ENCODE data around the gene KIR2DL1. TPM values are rescaled to one million over a fixed set of nuclear protein-coding genes. Genes with fewer than 3 reads are reported as not detected.
"Not testable (repeated sequence)": the region's sequence is repeated elsewhere in the genome, so short reads cannot be mapped to it uniquely, and the experiment has no call there.

The KIR2DL1 gene
- total RNA-seq, 1 experiment from 2014 or later, result not detected

DNA sequence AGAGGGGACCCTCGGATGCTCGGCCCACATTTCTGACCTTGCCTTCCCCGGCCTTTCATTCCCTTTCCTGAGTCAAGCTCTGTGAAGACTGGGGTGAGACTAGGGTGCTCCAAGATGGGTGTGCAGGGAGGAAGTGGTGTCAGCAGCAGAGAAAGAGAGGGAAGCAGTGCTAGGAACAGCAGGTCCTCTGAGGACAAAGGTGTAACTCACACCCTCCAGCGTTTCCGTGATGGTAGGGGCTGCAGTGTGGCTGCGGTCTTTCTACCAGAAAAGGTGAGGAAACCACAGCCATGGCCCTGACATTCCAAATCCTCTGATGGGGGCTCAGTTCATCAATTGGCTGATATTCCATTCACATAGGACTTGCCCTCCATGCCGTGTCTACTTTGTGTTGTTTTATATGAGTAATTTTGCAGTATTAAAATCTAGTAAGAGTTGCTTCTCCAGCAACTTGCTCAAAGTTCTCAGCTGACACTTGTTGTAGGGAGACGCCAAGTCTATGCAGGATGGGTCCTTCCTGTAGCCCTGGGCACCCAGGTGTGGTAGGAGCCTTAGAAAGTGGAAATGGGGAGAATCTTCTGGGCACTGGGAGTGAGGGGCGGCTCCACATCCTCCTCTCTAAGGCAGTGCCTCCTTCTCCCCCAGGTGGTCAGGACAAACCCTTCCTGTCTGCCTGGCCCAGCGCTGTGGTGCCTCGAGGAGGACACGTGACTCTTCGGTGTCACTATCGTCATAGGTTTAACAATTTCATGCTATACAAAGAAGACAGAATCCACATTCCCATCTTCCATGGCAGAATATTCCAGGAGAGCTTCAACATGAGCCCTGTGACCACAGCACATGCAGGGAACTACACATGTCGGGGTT, 48.3 kb downstream of the KIR2DL1 start:
- no peak for DNase-seq (ENCODE audit: low spot score)

DNA sequence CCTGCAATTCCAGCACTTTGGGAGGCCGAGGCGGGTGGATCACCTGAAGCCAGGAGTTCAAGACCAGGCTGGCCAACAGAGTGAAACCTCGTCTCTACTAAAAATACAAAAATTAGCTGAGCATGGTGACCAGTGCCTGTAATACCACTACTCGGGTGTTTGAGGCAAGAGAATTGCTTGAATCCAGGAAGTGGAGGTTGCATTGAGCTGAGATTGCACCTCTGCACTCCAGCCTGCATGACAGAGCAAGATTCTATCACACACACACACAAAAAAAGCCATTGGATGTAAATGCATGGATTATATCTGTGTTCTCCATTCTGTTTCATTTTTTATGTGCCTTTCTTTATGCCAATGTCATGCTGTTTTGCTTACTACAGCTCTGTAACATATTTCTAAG, 54.8 kb downstream of the KIR2DL1 start:
- DNase-seq (ENCODE audit: low spot score), result not testable (repeated sequence)

DNA sequence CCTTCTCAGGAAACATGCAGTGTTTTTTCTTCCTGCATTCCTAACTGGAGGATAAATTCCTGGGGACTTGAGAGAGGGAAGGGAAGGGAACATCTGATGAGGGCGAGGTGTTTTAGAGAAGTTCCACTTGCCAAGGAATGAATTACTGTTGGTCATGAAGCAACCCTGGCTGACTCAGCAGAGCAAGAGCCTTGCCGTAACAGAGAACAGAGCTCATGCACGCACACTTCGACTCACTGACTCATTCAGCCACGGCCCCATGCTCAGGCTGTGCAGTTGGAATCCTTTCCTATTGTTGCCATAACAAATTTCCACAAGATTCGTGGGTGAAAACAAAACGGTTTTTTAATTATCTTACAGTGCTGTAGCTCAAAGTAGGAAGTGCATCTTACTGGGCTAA, 55.7 kb downstream of the KIR2DL1 start:
- not testable (repeated sequence) for DNase-seq (ENCODE audit: low spot score)

DNA sequence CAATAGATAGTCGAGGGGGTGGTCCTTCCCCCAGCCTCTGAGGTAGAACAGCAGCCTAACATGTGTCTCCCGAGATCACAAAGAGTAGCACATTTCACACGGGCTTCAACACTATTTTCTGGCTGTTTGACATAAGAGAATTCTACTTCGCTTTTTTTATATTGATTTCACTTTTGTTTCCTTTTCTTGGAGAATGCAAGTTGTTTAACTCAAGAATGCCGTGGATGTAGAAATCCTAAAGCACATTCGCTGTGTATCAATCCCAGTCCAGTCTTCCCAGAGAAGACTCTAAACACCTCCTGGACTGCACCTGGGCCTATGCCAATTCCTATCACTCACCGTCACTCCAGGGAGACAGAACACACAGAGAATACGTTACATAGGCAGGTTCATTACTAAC, 58.5 kb downstream of the KIR2DL1 start:
- not testable (repeated sequence) for DNase-seq (ENCODE audit: low spot score)

DNA sequence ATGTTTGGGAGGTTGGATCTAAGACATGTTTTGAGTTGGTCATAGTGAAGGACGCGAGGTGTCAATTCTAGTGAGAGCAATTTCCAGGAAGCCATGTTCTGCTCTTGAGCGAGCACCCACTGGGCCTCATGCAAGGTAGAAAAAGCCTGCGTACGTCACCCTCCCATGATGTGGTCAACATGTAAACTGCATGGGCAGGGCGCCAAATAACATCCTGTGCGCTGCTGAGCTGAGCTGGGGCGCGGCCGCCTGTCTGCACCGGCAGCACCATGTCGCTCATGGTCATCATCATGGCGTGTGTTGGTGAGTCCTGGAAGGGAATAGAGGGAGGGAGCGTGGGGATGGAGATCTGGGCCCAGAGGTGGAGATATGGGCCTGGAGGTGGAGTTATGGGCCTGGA, 62.9 kb downstream of the KIR2DL1 start, which contains the start of gene KIR2DS4:
TSS of gene KIR2DS4 (plus strand) at position 181 of the 400 bp plus-strand sequence.
- not testable (repeated sequence) for DNase-seq (ENCODE audit: low spot score)

Other genes starting within 250 kb of the KIR2DL1 start
- gene LILRA2, start 196.0 kb upstream of the KIR2DL1 start, total RNA-seq (2014; rRNA removed; shearing (Covaris generic)), result not detected in 2 replicates
- gene LILRA1, start 176.2 kb upstream of the KIR2DL1 start, total RNA-seq (2014; rRNA removed; shearing (Covaris generic)), result not detected in 2 replicates
- gene LILRB1, start 139.3 kb upstream of the KIR2DL1 start, total RNA-seq (2014; rRNA removed; shearing (Covaris generic)), result not detected in 2 replicates
- not detected in 2 replicates for gene LILRB4, start 106.8 kb upstream of the KIR2DL1 start, total RNA-seq (2014; rRNA removed; shearing (Covaris generic))
- not detected in 2 replicates for gene KIR3DL3, start 45.4 kb upstream of the KIR2DL1 start, total RNA-seq (2014; rRNA removed; shearing (Covaris generic))
- gene KIR2DL3, start 31.3 kb upstream of the KIR2DL1 start, total RNA-seq (2014; rRNA removed; shearing (Covaris generic)), result not detected in 2 replicates
- gene KIR2DL4, start 33.8 kb downstream of the KIR2DL1 start, total RNA-seq (2014; rRNA removed; shearing (Covaris generic)), result not detected in 2 replicates
- not detected in 2 replicates for gene KIR3DL1, start 46.7 kb downstream of the KIR2DL1 start, total RNA-seq (2014; rRNA removed; shearing (Covaris generic))
- not detected in 2 replicates for gene KIR2DS4, start 62.9 kb downstream of the KIR2DL1 start, total RNA-seq (2014; rRNA removed; shearing (Covaris generic))
- gene KIR3DL2, start 80.7 kb downstream of the KIR2DL1 start, total RNA-seq (2014; rRNA removed; shearing (Covaris generic)), result not detected in 2 replicates
- not detected in 2 replicates for gene FCAR, start 104.4 kb downstream of the KIR2DL1 start, total RNA-seq (2014; rRNA removed; shearing (Covaris generic))
- 0.06 TPM in 1 of 2 replicates, not detected in the other for gene NCR1, start 136.4 kb downstream of the KIR2DL1 start, total RNA-seq (2014; rRNA removed; shearing (Covaris generic))
- not detected in 2 replicates for gene NLRP7, start 177.7 kb downstream of the KIR2DL1 start, total RNA-seq (2014; rRNA removed; shearing (Covaris generic))
- 0.56 TPM in 1 of 2 replicates, not detected in the other for gene NLRP2, start 196.6 kb downstream of the KIR2DL1 start, total RNA-seq (2014; rRNA removed; shearing (Covaris generic))

Data from H4 (cell line).